GM18861 (cell line): ENCODE data around the gene CRYAB.
A peak's percentile ranks its signal among the peaks of the same experiment; 100 is the strongest.
"Not testable (repeated sequence)": the region's sequence is repeated elsewhere in the genome, so short reads cannot be mapped to it uniquely, and the experiment has no call there.

ENCODE experiments used
- ATAC-seq: cut with Tn5 transposase; IDR thresholded peaks from one replicate; pipeline ENCODE4 v1.9.1; 2021; ENCODE audit not compliant: unreplicated experiment

Gene CRYAB

GRCh38 chr11:111909378-111909777 lies 2.2 kb downstream of the CRYAB start:
- ATAC-seq = no peak

- no peak for ATAC-seq
Observed at GRCh38 chr11:111908639-111909305, 2.8 kb downstream of the CRYAB start.

GRCh38 chr11:111906680-111907079 lies 4.9 kb downstream of the CRYAB start:
- ATAC-seq = no peak

GRCh38 chr11:111905411-111905810 lies 6.2 kb downstream of the CRYAB start:
- no peak for ATAC-seq

GRCh38 chr11:111886844-111887243 lies 24.7 kb downstream of the CRYAB start:
- no peak for ATAC-seq

- ATAC-seq = no peak
Observed at GRCh38 chr11:111886032-111886431, 25.5 kb downstream of the CRYAB start.

- not testable (repeated sequence) for ATAC-seq
Observed at GRCh38 chr11:111885053-111885452, 26.5 kb downstream of the CRYAB start.

GRCh38 chr11:111882202-111882601 lies 29.4 kb downstream of the CRYAB start:
- no peak for ATAC-seq

GRCh38 chr11:111879637-111879960 lies 32.0 kb downstream of the CRYAB start:
- no peak for ATAC-seq

- ATAC-seq = peak; percentile 80
Observed at GRCh38 chr11:111878849-111879636, 32.5 kb downstream of the CRYAB start, which contains the start of the genes CFAP68 and FDXACB1. Gene CFAP68 (plus strand): TSS chr11:111879541. CDS start chr11:111879561, 20 bp downstream. Gene FDXACB1 (minus strand): TSS chr11:111879165. CDS start chr11:111879132, 33 bp downstream.

GRCh38 chr11:111878385-111878848 lies 33.2 kb downstream of the CRYAB start:
- ATAC-seq = peak; percentile 6

GRCh38 chr11:111871693-111872161 lies 39.8 kb downstream of the CRYAB start:
- ATAC-seq = no peak

GRCh38 chr11:111870886-111871692 lies 40.5 kb downstream of the CRYAB start, which contains the start of gene ALG9:
Gene ALG9 (minus strand): TSS chr11:111871581. CDS start chr11:111871482, 99 bp downstream.
- ATAC-seq = peak; percentile 71

GRCh38 chr11:111870522-111870885 lies 41.1 kb downstream of the CRYAB start:
- ATAC-seq = peak; percentile 13

- ATAC-seq = no peak
Observed at GRCh38 chr11:111870113-111870512, 41.5 kb downstream of the CRYAB start.

GRCh38 chr11:111860257-111860656 lies 51.3 kb downstream of the CRYAB start:
- ATAC-seq = no peak
